H1 (cell line): ENCODE results near the gene GPBP1. TPM values are rescaled to one million over a fixed set of nuclear protein-coding genes. Genes with fewer than 3 reads are reported as not detected.

Experiments
- CHD7 ChIP-seq: fragments of 300-600 bp; sonication (generic); IDR thresholded peaks from 2 replicates; pipeline ENCODE4 v1.7.1; 2012; ENCODE audit warnings: low read length, moderate library complexity, mild to moderate bottlenecking, inconsistent platforms; ENCODE audit not compliant: insufficient replicate concordance
- polyA plus RNA-seq, 7 experiments: library from polyadenylated mRNA; depleted of rRNA in 3 of 7; stranded (reverse) in 5 of 7; unstranded in 2 of 7; fragments of >200 nt in 5 of 7; fragments of 200-250 nt in 2 of 7; gene quantifications; 1 replicate in 5 of 7; 2 replicates in 1 of 7; 4 replicates in 1 of 7; pipeline versions ENCODE4 v1.2.1 to v1.2.3, GENCODE V29; 2011 to 2013; ENCODE audit warnings: missing spikeins in 2 of 7, mixed read lengths in 2 of 7
- total RNA-seq: library from RNA; stranded (reverse); fragmentation: NEBNext Ultra II Directional; extraction: Animal tissue kit (Norgen Biotek cat#: 25700); gene quantifications from 2 replicates; pipeline ENCODE4 v1.2.1, GENCODE V29; 2021

The GPBP1 gene
- total and polyA plus RNA-seq, 2 of the 8 experiments (the other 6 are each of a cell fraction or from before 2014, with no cell fraction given): 29.2 to 108 TPM

DNA sequence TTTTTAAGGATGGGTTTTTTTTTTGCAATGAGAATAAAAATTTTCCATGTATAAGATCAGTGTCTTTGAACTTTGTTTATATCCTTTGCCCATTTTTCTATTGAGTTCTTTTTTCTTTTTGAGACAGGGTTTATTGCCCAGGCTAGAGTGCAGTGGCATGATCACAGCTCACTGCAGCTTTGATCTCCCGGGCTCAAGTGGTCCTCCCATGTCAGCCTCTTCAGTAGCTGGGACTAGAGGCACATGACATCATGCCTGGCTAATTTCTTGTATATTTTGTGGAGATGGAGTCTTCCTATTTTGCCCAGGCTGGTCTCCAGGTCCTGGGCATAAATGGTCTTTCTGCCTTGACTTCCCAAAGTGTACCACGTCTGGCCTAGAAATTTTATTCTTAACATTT is 21.2 kb downstream of the GPBP1 start (continued):
- TF ChIP-seq CHD7: no peak
